Measurements from ENCODE around the gene MALL.

DNA sequence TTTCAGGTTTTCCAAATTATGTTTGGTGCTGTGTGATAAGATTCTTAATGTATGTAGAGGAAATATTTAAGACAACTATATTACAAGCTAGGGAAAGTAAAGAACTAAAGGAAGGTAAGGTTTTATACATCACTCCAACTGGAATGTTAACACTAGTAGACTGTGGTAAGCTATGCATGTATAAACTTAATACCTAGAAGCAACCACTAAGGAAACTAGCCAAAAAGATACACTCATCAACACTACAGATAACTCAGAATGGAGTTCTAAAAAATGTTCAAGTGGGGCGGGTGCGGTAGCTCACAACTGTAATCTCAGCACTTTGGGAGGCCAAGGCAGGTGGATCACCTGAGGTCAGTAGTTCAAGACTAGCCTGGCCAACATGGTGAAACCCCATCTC lies 37.8 kb upstream of the MALL start:
- no peak for TF ChIP-seq EZH2 (IDR thresholded peaks at IDR 0.05)
- TF ChIP-seq POLR2AphosphoS5 (IDR thresholded peaks at IDR 0.05; ENCODE audit: borderline replicate concordance, low read depth, low read length) = no peak
